COR-L47 (cell line): Measurements from ENCODE around the gene SCYGR6.

Source experiments
- DNase-seq: peaks from one replicate; lab custom pipeline; 2025; lab: John Stamatoyannopoulos, UW

The SCYGR6 gene

DNA sequence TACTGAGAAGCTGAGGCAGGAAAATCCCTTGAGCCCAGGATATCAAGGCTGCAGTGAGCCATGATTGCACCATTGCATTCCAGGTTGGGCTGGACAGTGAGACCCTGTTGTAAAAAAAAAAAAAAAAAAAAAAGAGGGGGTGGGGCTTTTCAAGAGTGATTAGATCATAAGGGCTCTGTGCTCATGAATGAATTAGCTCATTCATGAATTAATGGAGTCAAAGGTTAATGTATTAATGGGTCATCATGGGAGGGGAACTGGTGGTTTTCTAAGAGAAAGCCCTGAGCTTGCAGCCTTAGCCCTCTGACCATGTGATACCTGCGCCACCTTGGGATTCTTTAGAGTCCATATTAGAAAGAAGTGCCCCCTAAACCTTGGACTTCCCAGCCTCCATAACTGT, 11.3 kb downstream of the SCYGR6 start:
- no peak for DNase-seq

DNA sequence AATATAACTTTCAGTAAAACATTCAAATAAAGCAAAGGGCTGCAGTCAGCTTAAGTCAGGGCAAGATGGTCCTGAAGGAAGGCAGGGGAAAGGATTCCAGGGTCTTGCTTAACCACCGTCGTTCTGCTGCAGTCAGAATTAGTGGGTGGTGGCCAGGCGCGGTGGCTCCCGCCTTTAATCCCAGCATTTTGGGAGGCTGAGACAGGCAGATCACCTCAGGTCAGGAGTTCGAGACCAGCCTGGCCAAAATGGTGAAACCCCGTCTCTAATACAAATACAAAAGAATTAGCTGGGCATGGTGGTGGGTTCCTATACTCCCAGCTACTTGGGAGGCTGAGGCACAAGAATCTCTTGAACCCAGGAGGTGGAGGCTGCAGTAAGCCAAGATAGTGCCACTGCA, 13.6 kb downstream of the SCYGR6 start:
- no peak for DNase-seq

DNA sequence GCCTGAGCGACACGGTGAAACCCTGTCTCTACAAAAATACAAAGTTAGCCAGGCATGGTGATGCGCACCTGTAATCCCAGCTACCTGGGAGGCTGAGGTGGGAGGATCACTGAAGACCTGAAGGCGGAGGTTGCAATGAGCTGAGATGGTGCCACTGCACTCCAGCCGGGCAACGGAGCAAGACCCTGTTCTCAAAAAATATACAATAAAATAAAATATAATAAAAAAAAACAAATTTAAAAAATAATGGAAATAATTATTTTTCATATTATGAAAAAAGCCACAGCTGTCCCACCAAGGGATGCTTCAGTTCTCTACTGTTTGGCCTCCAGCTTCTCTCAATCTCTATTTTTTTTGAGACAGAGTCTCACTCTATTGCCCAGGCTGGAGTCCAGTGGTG, 17.2 kb downstream of the SCYGR6 start:
- no peak for DNase-seq

DNA sequence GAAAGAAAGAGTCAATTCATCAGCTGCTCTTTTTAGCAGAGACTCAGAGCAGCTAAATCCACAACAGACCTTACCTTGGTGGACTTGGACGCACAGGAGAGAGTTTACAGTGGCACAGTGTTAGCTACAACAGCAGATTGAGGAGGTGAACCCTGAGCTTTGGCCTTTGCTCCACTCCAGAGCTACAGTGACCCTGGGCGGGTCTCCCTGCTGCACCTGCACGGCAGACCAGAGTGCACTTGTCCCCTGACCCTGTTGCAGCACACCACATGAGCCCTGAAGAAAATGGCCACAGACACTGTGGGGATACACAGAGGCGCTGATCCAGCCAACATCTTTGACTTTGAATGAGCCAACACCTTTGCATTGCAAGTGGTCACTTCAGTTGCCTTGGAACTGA, 17.7 kb downstream of the SCYGR6 start:
- DNase-seq: no peak

DNA sequence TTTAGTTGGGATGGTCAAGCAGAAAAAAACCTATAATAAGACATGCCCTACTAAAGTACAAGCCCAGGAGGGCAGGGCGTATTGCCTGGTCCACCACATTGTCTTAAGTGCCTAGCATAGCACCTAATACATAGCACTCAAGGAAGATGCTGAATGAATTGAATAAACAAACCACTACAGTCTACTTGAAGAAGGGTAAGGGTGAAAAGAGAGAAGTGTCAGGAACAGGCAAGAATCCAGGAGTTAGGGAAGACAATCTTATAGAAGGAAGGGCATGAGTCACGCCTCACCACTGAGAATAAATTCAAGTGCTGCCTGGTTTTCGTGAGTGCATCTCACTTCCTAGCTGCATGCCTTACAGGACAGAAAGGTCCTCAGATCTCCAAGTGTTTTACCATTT, 20.6 kb downstream of the SCYGR6 start:
- DNase-seq: no peak

DNA sequence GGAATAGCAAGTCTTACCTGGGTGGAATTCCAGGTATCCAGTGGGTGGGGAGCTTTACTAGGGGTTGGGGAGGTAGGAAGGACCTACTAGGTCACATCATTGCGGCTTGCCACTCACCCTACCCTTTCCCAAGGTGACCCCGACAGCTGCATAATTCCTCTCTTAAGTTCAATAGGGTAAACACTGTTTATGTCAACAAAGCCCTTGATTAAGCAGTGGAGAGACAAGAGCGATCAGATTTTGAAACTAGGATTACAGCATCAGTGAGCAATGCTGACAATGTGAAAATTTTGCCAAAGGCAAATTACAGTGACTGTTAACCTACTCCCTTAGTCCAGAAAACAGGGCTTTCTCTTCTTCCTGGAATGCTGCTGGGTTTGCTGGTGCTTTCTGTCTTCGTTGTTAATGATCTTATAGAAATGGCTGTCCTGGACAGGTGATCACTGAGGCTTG, 21.3 kb downstream of the SCYGR6 start:
- no peak for DNase-seq

DNA sequence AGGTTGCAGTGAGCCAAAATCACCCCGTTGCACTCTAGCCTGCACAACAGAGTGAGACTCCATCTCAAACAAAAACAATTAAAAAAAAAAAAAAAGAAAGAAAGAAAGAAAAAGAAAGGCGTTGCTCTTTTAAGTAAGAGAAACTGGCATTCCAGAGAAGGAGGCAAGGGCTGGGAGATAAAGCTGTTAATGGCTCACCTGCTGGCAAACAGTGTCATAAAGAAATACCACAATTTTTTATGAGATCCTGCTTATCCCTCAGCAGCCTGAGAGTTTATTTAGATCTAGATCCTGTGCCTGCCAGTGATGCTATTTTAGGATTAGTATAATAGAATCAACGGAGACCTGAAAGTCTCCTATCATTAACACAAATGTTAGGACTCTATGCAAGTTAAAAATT, 23.0 kb downstream of the SCYGR6 start:
- no peak for DNase-seq

DNA sequence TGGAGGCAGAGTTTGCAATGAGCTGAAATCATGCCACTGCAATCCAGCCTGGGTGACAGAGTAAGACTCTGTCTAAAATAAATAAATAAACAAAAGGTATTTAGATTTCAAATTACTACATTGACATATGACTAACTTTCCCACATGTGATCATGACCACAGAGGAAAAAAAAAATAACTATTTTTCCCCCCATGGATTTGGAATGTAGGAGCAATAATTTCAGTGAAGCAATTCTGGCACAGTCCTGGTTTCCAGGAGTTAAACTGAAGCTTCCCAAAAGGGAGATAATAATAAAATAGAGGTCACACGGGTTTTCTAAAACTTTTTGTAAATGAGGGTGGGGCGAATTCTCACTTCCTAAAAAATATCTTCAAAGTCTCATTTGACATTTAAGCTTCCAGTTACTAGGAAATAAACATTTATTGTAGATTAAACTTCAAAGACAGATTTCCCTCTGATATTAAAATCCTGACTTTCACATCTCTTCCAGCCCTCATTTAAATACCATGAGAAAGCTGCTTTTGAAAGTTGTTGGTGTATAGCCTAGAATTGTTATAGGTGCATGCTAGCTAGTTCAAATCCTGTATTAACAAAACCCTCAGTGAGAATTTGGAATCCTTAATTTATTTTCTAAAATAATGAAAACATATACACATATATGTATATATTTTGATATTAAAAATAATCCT, 27.4 kb downstream of the SCYGR6 start:
- no peak for DNase-seq

DNA sequence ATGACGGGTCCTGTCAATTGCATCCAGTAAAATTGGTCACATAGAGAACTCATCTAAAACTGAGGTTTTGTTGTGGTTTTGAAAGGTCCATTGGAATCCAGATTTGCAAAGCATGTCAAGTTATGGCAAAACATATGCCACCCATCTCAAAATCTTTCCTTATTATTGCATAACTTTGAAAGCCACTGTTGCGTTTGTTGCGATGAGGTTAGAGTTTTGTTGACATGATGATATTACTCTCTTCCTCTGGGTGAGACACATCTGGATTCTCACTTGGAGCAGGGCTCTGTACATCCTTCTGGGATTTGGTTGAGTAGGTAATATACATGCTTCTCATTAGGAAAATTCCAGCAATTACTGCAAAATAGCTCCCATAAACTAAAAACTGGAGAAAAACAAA, 37.4 kb downstream of the SCYGR6 start:
- DNase-seq: no peak

DNA sequence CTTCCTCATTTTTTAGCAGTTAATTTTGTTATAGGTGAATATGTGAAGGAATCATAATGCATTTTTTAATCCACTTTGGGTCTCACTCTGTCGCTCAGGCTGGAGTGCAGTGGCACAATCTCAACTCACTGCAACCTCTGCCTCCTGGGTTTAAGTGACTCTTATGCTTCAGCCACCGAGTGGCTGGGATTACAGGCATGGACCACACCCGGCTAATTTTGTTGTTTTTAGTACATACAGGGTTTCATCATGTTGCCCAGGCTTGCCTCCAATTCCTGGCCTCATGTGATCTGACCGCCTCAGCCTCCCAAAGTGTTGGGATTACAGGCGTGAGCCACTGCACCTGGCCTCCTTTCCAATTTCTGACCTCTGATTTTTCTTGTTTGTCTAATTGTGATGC, 40.3 kb downstream of the SCYGR6 start:
- no peak for DNase-seq

DNA sequence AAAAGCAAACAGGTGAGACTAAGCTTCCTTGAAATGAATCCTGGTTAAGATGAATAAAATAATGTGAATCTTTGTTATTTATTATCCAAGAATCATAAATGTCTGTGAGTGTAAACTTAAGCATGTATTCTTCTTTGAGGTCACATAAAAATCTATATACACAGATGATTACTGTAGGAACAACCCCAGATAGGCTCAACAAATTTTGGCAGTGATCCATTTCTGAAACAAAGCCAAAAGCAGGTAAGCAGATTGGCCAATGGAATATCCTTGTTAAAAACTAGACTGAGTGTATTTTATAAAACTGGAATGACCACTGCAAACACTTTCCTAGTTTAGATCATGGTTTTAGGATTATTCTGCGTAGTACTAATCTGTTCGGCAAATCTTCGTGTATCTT, 46.6 kb downstream of the SCYGR6 start:
- DNase-seq: no peak

DNA sequence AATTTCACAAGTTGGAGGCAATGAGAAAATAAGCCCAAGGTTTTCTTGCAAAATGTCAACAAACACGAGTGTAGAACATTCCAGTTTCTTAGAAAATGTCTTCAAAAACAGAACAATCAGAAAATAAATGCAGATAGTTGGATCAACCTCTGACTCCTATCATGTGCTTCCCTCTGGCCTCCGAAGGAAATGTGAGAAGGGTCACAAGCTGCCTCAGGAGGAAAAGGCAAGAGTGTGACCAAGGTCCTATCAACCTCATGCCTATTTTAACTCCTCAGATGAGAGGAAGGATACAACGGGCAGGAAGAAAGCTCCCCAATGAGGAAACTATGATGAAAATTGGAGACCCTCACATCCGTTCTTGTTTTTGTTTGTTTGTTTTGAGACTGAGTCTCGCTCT, 50.1 kb downstream of the SCYGR6 start:
- DNase-seq: no peak
